ENCODE measurements around the gene PBXIP1.

DNA sequence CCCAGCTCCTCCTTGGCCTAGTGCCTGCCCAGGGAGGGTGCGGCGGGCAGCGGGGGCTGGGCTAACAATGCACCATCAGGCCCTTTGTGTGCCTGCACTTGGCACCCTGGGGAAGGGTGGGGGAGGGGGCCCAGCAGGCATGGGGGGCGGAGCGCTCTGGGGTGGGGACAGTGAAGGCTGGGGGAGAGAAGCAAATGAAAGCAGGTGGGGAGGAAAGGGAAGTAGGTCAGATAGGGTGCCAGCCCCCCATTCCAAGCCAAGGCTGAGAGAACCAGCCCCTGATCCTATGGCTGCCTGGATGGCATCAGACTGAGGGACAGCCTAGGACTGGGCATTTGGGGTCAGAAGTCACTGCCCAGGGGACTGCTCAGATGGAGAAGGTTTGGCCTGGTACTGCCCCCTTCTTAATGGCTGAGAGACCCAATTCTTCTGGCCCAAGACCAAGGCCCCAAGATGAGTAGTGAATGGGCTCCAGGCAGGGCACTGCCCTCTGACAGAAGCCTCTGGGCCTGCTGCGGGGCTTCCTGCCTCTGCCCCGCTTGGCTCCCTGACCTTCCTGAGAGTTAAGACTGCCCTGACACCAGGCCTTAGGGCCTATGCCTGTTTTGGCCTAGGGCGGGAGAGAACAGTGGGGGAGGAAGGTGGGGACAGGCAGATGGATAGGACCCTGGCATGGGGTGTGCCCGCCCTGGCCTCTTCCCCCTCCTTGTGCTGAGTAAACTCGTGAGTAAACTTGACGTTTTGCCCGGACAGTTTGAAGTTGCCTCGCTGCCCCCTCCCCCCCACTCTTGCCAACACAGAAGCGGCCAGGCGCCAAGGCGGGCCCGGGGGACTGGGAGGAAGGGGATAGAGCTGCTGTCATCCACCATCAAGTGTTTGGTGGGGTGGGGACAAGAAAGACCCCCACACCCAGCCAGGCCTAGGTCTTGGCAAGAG lies 49.4 kb upstream of the PBXIP1 start:
- no peak for TF ChIP-seq POLR2A (IDR thresholded peaks at IDR 0.05)
- peak; percentile 18 to 40 for TF ChIP-seq EP300 (IDR thresholded peaks at IDR 0.05)
- TF ChIP-seq CTCF (IDR thresholded peaks at IDR 0.05), result no peak
